Measurements from ENCODE around the gene SUMF2.
"Not testable (repeated sequence)": the region's sequence is repeated elsewhere in the genome, so short reads cannot be mapped to it uniquely, and the experiment has no call there.

Gene SUMF2

GRCh38 chr7:56063882-56064625 is at the start of gene SUMF2:
Gene SUMF2 (plus strand): TSS chr7:56064286. CDS start chr7:56064312, 26 bp downstream.
- DNase-seq (ENCODE audit: low read depth): peak; percentile 90

- DNase-seq (ENCODE audit: low read depth): not testable (repeated sequence)
Observed at GRCh38 chr7:56017015-56017414, 47.1 kb upstream of the SUMF2 start.

GRCh38 chr7:56019501-56019900 is 44.6 kb upstream of the SUMF2 start:
- DNase-seq (ENCODE audit: low read depth): no peak

GRCh38 chr7:56023500-56023899 is 40.6 kb upstream of the SUMF2 start:
- DNase-seq (ENCODE audit: low read depth): no peak

GRCh38 chr7:56026538-56026937 is 37.5 kb upstream of the SUMF2 start:
- no peak for DNase-seq (ENCODE audit: low read depth)

GRCh38 chr7:56028942-56029630 is 35.0 kb upstream of the SUMF2 start:
- no peak for DNase-seq (ENCODE audit: low read depth)

GRCh38 chr7:56030340-56030739 is 33.7 kb upstream of the SUMF2 start:
- DNase-seq (ENCODE audit: low read depth): no peak

- not testable (repeated sequence) for DNase-seq (ENCODE audit: low read depth)
Observed at GRCh38 chr7:56031556-56031955, 32.5 kb upstream of the SUMF2 start.

GRCh38 chr7:56032578-56032977 is 31.5 kb upstream of the SUMF2 start:
- not testable (repeated sequence) for DNase-seq (ENCODE audit: low read depth)

GRCh38 chr7:56033671-56034432 is 30.2 kb upstream of the SUMF2 start:
- DNase-seq (ENCODE audit: low read depth): peak; percentile 62

- DNase-seq (ENCODE audit: low read depth): no peak
Observed at GRCh38 chr7:56040730-56041129, 23.4 kb upstream of the SUMF2 start.

- not testable (repeated sequence) for DNase-seq (ENCODE audit: low read depth)
Observed at GRCh38 chr7:56045758-56046157, 18.3 kb upstream of the SUMF2 start.

- no peak for DNase-seq (ENCODE audit: low read depth)
Observed at GRCh38 chr7:56046721-56047445, 17.2 kb upstream of the SUMF2 start.

- not testable (repeated sequence) for DNase-seq (ENCODE audit: low read depth)
Observed at GRCh38 chr7:56047446-56048116, 16.5 kb upstream of the SUMF2 start.

- DNase-seq (ENCODE audit: low read depth): no peak
Observed at GRCh38 chr7:56048245-56048644, 15.8 kb upstream of the SUMF2 start.

- not testable (repeated sequence) for DNase-seq (ENCODE audit: low read depth)
Observed at GRCh38 chr7:56048763-56049162, 15.3 kb upstream of the SUMF2 start.

GRCh38 chr7:56051053-56051338 is 13.1 kb upstream of the SUMF2 start:
- DNase-seq (ENCODE audit: low read depth): no peak

- peak; percentile 77 for DNase-seq (ENCODE audit: low read depth)
Observed at GRCh38 chr7:56051339-56052191, 12.5 kb upstream of the SUMF2 start, which contains the start of the genes CCT6A and PSPH. Gene CCT6A (plus strand): TSS chr7:56051765. CDS start chr7:56051849, 84 bp downstream. Gene PSPH (minus strand): TSS chr7:56051444. CDS start chr7:56021212, 30,232 bp downstream.

GRCh38 chr7:56053379-56053778 is 10.7 kb upstream of the SUMF2 start:
- no peak for DNase-seq (ENCODE audit: low read depth)

- no peak for DNase-seq (ENCODE audit: low read depth)
Observed at GRCh38 chr7:56053993-56054392, 10.1 kb upstream of the SUMF2 start.

Measured in activated T-cell treated with anti-CD3 and anti-CD28 coated beads for 1 hour (primary cell).